Femur (tissue), 1 donor: ENCODE results near the gene GNAO1.

ENCODE experiments used
- DNase-seq: peaks from one replicate; pipeline ENCODE4 v3.0.0-alpha.2; 2017

Gene GNAO1

DNA sequence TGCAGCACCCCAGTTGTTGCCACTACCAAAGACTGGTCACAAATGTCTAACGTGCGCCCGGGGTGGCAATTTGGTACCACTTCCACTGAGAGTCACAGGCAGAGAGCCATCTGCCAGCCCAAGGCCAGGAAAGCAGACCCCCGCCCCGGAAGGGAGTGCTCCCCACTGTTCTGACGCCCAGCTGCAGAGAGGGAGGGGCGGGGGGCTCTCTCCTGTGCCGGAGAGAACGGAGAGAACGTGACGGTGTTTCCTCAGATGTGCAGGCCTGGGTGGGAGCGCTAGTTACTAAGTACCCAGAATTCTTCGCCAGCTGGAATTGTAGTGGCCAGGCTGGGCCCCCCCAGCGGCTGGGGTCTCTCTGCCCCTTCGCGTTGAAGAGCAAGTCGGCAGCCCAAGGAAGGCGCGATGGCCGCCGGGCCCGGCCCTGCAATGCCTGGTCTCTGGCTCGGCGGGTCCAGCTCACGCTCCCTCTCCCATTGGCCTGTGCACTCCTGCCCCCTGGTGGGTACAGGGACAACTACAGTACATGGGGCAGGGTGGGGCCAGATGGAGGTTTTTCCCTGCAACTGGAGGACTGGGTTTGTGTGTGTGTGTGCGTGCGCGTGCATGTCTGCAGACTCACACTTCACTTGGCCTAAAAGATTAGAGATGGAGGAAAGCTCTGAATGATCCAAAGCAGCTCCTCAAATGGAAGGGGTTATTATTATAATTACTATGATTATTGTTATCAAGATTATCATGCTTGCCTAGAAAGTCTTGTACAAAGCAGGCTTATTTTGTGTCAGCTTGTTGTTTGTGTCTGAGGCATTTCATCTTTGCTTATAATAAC, 126.9 kb downstream of the GNAO1 start:
- DNase-seq, result peak; percentile 92

- no peak for DNase-seq
Observed at GRCh38 chr16:56318827-56319140, 127.5 kb downstream of the GNAO1 start.

DNA sequence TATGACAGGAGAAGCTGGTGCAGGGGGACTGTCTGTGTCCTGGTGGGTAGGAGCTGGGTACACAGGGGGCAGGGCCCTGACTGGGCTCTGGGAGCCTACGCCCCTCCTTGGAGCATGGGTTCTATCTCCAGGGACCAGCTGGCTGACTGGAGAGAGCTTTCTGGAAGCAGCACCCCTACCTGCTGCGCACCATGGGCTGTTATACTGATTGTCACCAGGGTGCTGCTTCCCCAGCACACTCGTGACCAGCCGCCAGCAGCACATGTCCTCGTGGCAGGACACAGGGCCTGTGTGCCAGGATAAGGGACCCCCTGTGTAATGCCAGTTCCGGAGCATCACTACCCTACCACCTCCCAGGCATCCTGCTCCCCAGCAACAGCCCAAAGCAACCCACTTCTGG, 128.1 kb downstream of the GNAO1 start:
- no peak for DNase-seq

GRCh38 chr16:56320056-56320455, 128.8 kb downstream of the GNAO1 start:
- no peak for DNase-seq

GRCh38 chr16:56320811-56321558, 129.7 kb downstream of the GNAO1 start:
- DNase-seq, result no peak

- no peak for DNase-seq
Observed at GRCh38 chr16:56321571-56321970, 130.3 kb downstream of the GNAO1 start.

DNA sequence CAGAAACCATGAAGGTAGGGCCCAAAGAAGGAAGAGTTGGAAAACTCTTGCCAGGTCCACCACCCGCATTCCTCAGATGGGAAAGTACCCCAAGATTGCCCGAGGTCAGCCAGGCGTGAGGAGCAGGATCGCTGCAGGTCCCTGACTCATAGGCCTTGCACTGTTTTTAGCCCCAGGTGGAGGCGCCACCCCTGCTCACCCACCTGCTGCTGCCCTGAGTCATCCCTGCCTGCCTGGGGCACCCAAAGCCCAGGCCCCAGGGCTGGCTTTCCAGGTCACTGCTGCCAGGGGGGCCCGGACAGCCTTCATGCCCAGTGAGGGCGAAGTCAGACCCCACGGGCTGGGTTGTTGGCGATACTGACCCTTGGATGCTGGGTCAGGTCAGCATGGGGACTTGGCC, 133.1 kb downstream of the GNAO1 start:
- no peak for DNase-seq

- DNase-seq, result no peak
Observed at GRCh38 chr16:56325956-56326355, 134.7 kb downstream of the GNAO1 start.

DNA sequence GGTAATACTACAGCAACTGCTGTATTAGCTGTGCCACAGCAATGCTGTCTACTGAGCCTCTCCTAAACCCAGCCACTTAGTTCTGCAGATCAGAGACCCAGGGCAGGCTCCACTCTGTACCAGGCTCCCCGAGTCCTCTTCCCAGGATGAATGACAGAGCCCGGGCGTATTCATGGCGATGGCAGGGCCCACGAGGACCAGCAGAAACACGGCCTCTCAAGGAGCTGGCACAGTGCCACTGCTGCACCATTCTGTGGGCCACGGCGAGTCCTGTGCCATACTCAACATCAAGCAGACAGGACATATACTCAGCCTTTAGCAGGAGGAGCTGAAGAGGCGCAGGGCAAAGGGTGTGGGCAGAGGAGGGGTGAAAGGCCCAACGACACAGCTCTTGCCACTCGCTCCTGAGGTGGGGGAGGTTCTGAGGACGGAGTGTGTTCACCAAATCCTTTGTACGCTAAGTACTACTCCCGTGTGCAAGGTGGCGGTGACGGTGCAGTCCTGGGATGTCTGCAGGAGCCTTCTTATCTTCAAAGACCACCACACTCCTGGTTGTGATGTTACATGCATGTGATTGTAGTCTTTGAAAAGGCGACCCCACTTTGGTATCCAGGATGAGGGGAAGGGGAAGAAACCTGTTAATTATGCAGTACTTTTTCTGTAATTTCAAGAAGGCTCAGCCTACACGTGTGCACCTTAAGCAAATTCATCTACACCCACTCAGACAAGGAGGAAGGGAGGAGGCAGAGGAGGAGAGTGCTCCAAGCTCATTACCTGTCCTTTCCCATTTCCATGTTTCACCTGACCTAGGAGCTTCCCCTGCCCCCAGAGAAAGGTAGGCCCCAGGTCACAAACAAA, 136.0 kb downstream of the GNAO1 start:
- DNase-seq, result no peak

GRCh38 chr16:56327929-56328258, 136.6 kb downstream of the GNAO1 start:
- no peak for DNase-seq

GRCh38 chr16:56328276-56329022, 137.2 kb downstream of the GNAO1 start:
- no peak for DNase-seq

DNA sequence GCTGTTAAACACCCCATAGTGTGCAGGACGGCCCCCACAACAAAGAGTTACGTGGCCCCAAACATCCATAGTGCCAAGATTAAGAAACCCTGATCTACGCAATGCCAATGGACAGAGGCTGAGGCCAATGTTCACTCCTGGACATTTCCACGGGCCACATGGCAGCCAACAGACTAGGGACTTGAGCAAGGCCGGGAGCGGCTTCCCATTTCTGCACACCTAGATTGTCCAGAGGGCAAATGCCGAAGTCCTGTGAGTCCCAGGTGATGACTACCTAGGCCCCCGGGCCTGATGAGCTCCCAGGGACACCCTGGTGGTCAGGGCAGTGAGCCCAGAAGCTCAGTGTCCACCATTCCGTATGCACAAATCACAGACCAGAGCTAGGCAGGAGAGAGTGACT, 138.6 kb downstream of the GNAO1 start:
- no peak for DNase-seq

- DNase-seq, result no peak
Observed at GRCh38 chr16:56330476-56330875, 139.2 kb downstream of the GNAO1 start.

- DNase-seq, result no peak
Observed at GRCh38 chr16:56331399-56331798, 140.1 kb downstream of the GNAO1 start.

DNA sequence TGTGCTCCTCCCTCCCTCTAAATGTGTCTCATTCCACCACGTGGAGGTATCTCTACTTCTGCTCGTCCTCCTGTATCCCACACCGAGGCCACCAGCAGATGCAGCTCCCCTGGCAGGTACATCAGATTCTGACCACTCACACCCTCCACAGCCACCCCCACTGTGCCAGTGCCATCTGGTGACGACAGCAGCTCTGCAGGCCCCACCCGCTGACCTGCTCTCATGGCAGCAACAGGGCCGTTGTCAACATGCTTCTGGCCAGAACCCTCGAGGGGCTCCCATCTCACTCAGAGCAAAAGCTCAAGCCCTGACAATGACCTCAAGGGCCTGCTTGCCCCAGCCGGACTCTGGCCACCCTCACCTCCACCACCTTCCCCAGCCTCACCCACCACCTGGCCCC, 140.6 kb downstream of the GNAO1 start:
- DNase-seq, result no peak

DNA sequence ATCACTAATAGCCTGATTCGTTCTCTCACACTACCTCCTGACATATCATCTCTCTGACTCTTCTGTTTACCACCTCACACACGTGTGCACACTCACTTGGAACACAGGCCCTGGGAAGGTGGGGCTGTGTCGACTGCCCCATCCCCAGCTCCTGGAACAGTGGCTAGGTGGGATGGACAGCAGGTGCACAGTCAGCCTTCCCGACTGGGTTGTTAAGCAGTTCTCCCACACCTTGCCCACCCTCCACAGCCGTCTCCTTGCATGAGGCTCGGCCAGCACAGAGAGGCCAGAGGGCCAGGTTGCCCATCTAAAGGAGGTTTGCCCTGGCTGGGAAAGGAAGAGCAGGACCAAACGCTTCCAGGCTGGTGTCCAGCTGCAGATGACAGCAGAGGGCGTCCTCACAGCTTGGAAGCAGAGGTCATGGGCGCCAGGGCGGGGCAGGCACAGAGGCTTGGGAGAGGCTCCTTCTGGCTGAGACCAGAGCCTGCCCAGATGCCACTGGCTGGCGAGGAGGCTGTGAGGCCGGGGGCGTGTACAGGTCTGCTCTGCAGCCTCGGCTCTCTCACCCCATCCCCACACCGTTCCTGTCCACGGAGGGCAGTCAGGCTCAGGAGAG, 141.3 kb downstream of the GNAO1 start:
- peak; percentile 67 for DNase-seq

GRCh38 chr16:56334761-56335160, 143.5 kb downstream of the GNAO1 start:
- DNase-seq, result no peak

DNA sequence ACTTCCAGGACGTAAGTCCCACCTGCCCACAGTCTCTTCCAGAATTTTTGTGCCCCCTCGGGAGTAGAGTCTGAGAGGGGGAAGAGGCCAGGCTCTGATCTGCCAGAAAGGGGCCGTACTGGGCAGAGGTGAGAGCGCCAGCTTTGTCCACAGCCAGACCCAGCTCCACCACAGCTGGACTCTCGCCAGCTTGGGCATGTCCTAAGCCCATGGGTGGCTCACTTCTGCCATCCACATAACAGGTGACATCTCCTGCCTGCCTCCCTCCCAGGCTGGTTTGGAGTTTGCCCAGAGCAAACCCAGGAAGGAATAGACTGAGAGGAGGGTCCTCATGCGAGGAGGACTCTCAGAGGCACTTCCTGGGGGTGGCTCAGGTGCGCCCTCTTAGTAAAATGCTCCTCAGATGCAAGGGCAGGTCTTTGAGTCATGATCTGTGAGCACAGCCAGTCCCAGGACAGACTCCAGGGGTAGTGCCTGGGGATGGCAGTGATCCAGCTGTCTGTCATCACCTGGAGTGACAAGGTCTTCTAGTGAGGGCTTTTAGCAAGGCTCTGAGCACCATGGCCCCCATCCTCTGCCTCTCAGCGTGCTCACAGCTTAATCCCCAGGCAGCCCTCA, 144.9 kb downstream of the GNAO1 start:
- no peak for DNase-seq

GRCh38 chr16:56336711-56337110, 145.4 kb downstream of the GNAO1 start:
- DNase-seq, result no peak

- DNase-seq, result no peak
Observed at GRCh38 chr16:56337131-56337857, 146.0 kb downstream of the GNAO1 start.

DNA sequence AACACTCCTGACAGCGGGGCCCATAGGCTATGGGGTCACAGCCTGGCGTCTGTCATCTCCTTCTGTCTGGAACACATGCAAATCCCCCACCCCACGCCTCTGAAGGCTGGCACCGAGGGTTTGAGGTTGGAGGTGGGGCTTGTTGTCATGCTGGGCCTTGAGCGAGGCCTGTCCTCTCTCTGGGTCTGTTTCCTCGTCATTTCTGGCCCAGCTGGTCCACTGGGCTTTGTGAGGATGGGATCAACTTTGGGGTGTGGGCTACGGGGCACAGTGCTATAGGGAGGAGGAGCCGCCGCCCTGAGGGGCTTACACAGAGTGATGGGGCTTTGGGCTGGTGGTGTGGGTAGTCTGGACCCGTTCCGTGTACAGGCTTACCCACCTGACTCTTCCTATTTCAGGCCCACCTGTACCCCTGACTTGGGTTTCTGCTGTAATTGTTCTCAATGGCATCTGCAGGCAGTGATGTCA, 146.6 kb downstream of the GNAO1 start:
- DNase-seq, result no peak
